K562 (cell line): ENCODE results near the gene CEP295NL. TPM values are rescaled to one million over a fixed set of nuclear protein-coding genes. Genes with fewer than 3 reads are reported as not detected.

ENCODE experiments used
- ATAC-seq: fragments of 200-7000 bp; cut with Tn5 transposase; 3 replicates; pipeline ENCODE4 v1.9.1; 2020; ENCODE audit warnings: moderate library complexity
- BruUV-seq: library from RNA; stranded (reverse); fragments of 400-500 nt; replicated peaks from 2 replicates; lab custom pipeline; 2021; lab: Mats Ljungman, UMichigan
- CTCF ChIA-PET: fragments of 300-600 bp; formaldehyde crosslinking; extraction: SDS; loops from one replicate; lab custom pipeline; 2021; ENCODE audit warnings: low intra/inter-chr PET ratio; lab: Yijun Ruan, JAX
- POLR2A ChIA-PET: fragments of 300-600, 350-650 bp; sonication (Branson Sonifier 250); formaldehyde crosslinking; extraction: SDS; loops from one replicate; lab custom pipeline; 2021; ENCODE audit warnings: antibody characterized with exemption, inconsistent platforms; lab: Yijun Ruan, JAX
- DNase-seq, 4 experiments: peaks; one replicate each; pipeline versions ENCODE4 v3.0.0 to v3.0.0-alpha.2; 2011 to 2018; ENCODE audit warnings: low spot score in 3 of 4, mixed read lengths in 3 of 4; ENCODE audit errors: extremely low read depth in 1 of 4
- FAIRE-seq: peaks from 2 replicates; lab custom pipeline; 2011; peaks lifted over from hg19 to GRCh38; lab: Jason Lieb, UNC
- H2AFZ ChIP-seq: 2 replicates; pipeline ENCODE4 v1.6.0; 2011; ENCODE audit warnings: low read depth, low read length, control low read depth, inconsistent platforms
- H3K27ac ChIP-seq: fragments of 200-600 bp; 3 replicates; pipeline ENCODE4 v1.8.0; 2011; ENCODE audit warnings: low read depth, mild to moderate bottlenecking, control low read depth, inconsistent platforms, low read length, moderate library complexity, mixed read lengths; ENCODE audit errors: extremely low read depth
- H3K27me3 ChIP-seq, 2 experiments: fragments of 300-600 bp in 1 of 2; 2 replicates in 1 of 2; 3 replicates in 1 of 2; pipeline versions ENCODE4 v1.6.0 to v1.8.0; 2011; ENCODE audit warnings: inconsistent platforms in 2 of 2, low read length in 2 of 2, mild to moderate bottlenecking in 1 of 2, mixed read lengths in 1 of 2, moderate library complexity in 1 of 2; ENCODE audit not compliant: control insufficient read depth in 2 of 2, insufficient read depth in 2 of 2
- H3K36me3 ChIP-seq: fragments of 300-600 bp; 3 replicates; pipeline ENCODE4 v1.8.0; 2011; ENCODE audit warnings: mild to moderate bottlenecking, low read length, inconsistent platforms; ENCODE audit not compliant: control insufficient read depth, insufficient read depth
- H3K4me1 ChIP-seq, 2 experiments: fragments of 200-600 bp in 1 of 2; replicated peaks in 1 of 2; 2 replicates in 1 of 2; 3 replicates in 1 of 2; pipeline versions ENCODE4 v1.5.1 to v1.8.0; 2011; ENCODE audit warnings: inconsistent platforms in 2 of 2, low read length in 2 of 2, mild to moderate bottlenecking in 1 of 2, mixed read lengths in 1 of 2, moderate library complexity in 1 of 2; ENCODE audit not compliant: control insufficient read depth in 2 of 2, insufficient read depth in 2 of 2
- H3K4me2 ChIP-seq: 2 replicates; pipeline ENCODE4 v1.6.1; 2011; ENCODE audit warnings: low read length, control low read depth, inconsistent platforms, mixed read lengths; ENCODE audit not compliant: insufficient read depth
- H3K4me3 ChIP-seq: fragments of 200-600 bp; sonication (generic), shearing (Covaris generic); 2 replicates; pipeline ENCODE4 v1.5.1; 2016; ENCODE audit warnings: control low read depth, inconsistent platforms
- H3K79me2 ChIP-seq: fragments of 200-600 bp; 3 replicates; pipeline ENCODE4 v1.8.0; 2011; ENCODE audit warnings: low read length, inconsistent platforms; ENCODE audit not compliant: control insufficient read depth, insufficient read depth
- H3K9ac ChIP-seq, 2 experiments: 2 replicates each; pipeline versions ENCODE4 v1.6.0 to v1.6.1; 2011; ENCODE audit warnings: low read depth in 2 of 2, low read length in 2 of 2, control low read depth in 1 of 2, inconsistent platforms in 1 of 2, mild to moderate bottlenecking in 1 of 2, mixed read lengths in 1 of 2; ENCODE audit not compliant: insufficient read depth in 1 of 2
- H3K9me1 ChIP-seq: one replicate; pipeline ENCODE4 v1.6.0; 2011; ENCODE audit warnings: inconsistent platforms, mild to moderate bottlenecking, low read length, moderate library complexity; ENCODE audit not compliant: control insufficient read depth, insufficient read depth
- H3K9me3 ChIP-seq: replicated peaks from 2 replicates; pipeline ENCODE4 v1.5.1; 2011; ENCODE audit warnings: low read depth, low read length, inconsistent platforms; ENCODE audit not compliant: control insufficient read depth, insufficient read depth
- H4K20me1 ChIP-seq: replicated peaks from 2 replicates; pipeline ENCODE4 v1.6.1; 2011; ENCODE audit warnings: low read length, inconsistent platforms, mixed read lengths; ENCODE audit not compliant: control insufficient read depth, insufficient read depth
- ARID3B ChIP-seq: fragments of 250-450 bp; sonication (Bioruptor Pico); IDR thresholded peaks from 2 replicates; pipeline ENCODE4 v1.4.0; 2020; ENCODE audit warnings: borderline replicate concordance
- CBFA2T3 ChIP-seq: fragments of 450-650 bp; IDR thresholded peaks from 2 replicates; pipeline ENCODE4 v1.6.1; 2017
- CXXC5 ChIP-seq: fragments of 250-450 bp; sonication (Bioruptor Pico); IDR thresholded peaks from 2 replicates; pipeline ENCODE4 v1.8.0; 2022; ENCODE audit warnings: inconsistent platforms, mild to moderate bottlenecking, moderate library complexity
- HES1 ChIP-seq: fragments of 450-650 bp; IDR thresholded peaks from 2 replicates; pipeline ENCODE4 v1.6.1; 2016; ENCODE audit warnings: low read depth, mild to moderate bottlenecking, moderate library complexity
- MTA2 ChIP-seq: fragments of 450-650 bp; IDR thresholded peaks from 2 replicates; pipeline ENCODE4 v1.6.1; 2016; ENCODE audit warnings: low read depth
- NCOR1 ChIP-seq: fragments of 450-650 bp; IDR thresholded peaks from 2 replicates; pipeline ENCODE4 v1.6.1; 2016; ENCODE audit warnings: mild to moderate bottlenecking, moderate library complexity
- NFIX ChIP-seq: fragments of 250-450 bp; sonication (Bioruptor Pico); IDR thresholded peaks from 2 replicates; pipeline ENCODE4 v1.4.0; 2020; ENCODE audit warnings: low read depth, mild to moderate bottlenecking, moderate library complexity
- NUFIP1 ChIP-seq: fragments of 450-650 bp; IDR thresholded peaks from 2 replicates; pipeline ENCODE4 v1.6.1; 2018; ENCODE audit not compliant: partially characterized antibody
- POLR3A ChIP-seq: IDR thresholded peaks from 2 replicates; pipeline ENCODE4 v1.6.1; 2011; ENCODE audit warnings: borderline replicate concordance, mild to moderate bottlenecking, moderate library complexity; ENCODE audit not compliant: insufficient read length, insufficient read depth; ENCODE audit errors: extremely low read depth
- RUNX1 ChIP-seq: sonication (generic); IDR thresholded peaks from 2 replicates; pipeline ENCODE4 v1.6.1; 2016; ENCODE audit warnings: antibody characterized with exemption, low read depth
- SAFB ChIP-seq: fragments of 200-400 bp; formaldehyde crosslinking; IDR thresholded peaks from 2 replicates; pipeline ENCODE4 v1.6.1; 2017; ENCODE audit warnings: low read depth, low read length, borderline replicate concordance
- SOX6 ChIP-seq: fragments of 450-650 bp; IDR thresholded peaks from 2 replicates; pipeline ENCODE4 v1.6.1; 2014; ENCODE audit warnings: mild to moderate bottlenecking
- TBL1XR1 ChIP-seq, 2 experiments: IDR thresholded peaks; 2 replicates each; pipeline ENCODE4 v1.6.1; 2012; ENCODE audit warnings: improper control_type of control experiment in 2 of 2, low read length in 2 of 2, mild to moderate bottlenecking in 1 of 2
- TCF3 ChIP-seq: sonication (generic); formaldehyde crosslinking; IDR thresholded peaks from 2 replicates; pipeline ENCODE4 v1.4.0; 2020; ENCODE audit warnings: mild to moderate bottlenecking, missing genetic modification reagents
- TRIM24 ChIP-seq, 2 experiments: fragments of 450-650 bp; IDR thresholded peaks; 2 replicates each; pipeline ENCODE4 v1.6.1; 2016
- VEZF1 ChIP-seq: fragments of 200-800 bp; sonication (Bioruptor generic); IDR thresholded peaks from 2 replicates; pipeline ENCODE4 v1.6.1; 2017; ENCODE audit warnings: missing genetic modification characterization, missing compliant biosample characterization
- ZC3H4 ChIP-seq: sonication (generic); formaldehyde crosslinking; IDR thresholded peaks from 2 replicates; pipeline ENCODE4 v1.9.0; 2021; ENCODE audit warnings: missing genetic modification reagents, borderline replicate concordance
- WGBS: fragments of 100-300 bp; shearing (Covaris generic); methylation state at CpG from one replicate; pipeline ENCODE4 v1.1.6; 2016; ENCODE audit warnings: low coverage, mixed read lengths; ENCODE audit not compliant: insufficient coverage; ENCODE audit errors: missing lambda C conversion rate; 5-methylcytosine and 5-hydroxymethylcytosine counted together
- in situ Hi-C: fragments of 300-500 bp; cut with MboI; formaldehyde crosslinking; loops from 4 replicates; pipeline ENCODE4 v1.15.0; 2018; ENCODE audit warnings: inconsistent platforms, mixed read lengths
- intact Hi-C: fragments of 100-400 bp; cut with micrococcal nuclease; formaldehyde crosslinking; loops from 2 replicates; pipeline ENCODE4 v1.14.2; 2022
- polyA plus RNA-seq, 8 experiments: library from polyadenylated mRNA; depleted of rRNA in 4 of 8; stranded (reverse) in 5 of 8; unstranded in 3 of 8; fragments of >200 nt; fragmentation: Nextera tagmentation in 2 of 8; fragmentation: Illumina TruSeq in 1 of 8; extraction: Ambion mirVana in 2 of 8; extraction: Trizol in 1 of 8; gene quantifications; 2 replicates each; pipeline versions ENCODE4 v1.2.1 to v1.2.3, GENCODE V29; 2011 to 2014; ENCODE audit warnings: inconsistent platforms in 1 of 8, missing spikeins in 1 of 8
- total RNA-seq, 7 experiments: library from RNA; depleted of rRNA in 6 of 7; stranded (reverse); fragments of >200 nt in 6 of 7; fragmentation: Illumina TruSeq in 2 of 7; extraction: Trizol in 2 of 7; gene quantifications; 2 replicates each; pipeline versions ENCODE4 v1.2.1 to v1.2.3, GENCODE V29; 2011 to 2021; ENCODE audit warnings: low replicate concordance in 1 of 7
- TF ChIP-seq, protein P1 (sequence below): fragments of 250-450 bp; sonication (Bioruptor Pico); IDR thresholded peaks from 2 replicates; pipeline ENCODE4 v1.5.0; 2022; ENCODE audit warnings: mild to moderate bottlenecking

CEP295NL gene
- total and polyA plus RNA-seq, 9 of the 15 experiments (the other 6 are each of a cell fraction or from before 2014, with no cell fraction given) = not detected

DNA sequence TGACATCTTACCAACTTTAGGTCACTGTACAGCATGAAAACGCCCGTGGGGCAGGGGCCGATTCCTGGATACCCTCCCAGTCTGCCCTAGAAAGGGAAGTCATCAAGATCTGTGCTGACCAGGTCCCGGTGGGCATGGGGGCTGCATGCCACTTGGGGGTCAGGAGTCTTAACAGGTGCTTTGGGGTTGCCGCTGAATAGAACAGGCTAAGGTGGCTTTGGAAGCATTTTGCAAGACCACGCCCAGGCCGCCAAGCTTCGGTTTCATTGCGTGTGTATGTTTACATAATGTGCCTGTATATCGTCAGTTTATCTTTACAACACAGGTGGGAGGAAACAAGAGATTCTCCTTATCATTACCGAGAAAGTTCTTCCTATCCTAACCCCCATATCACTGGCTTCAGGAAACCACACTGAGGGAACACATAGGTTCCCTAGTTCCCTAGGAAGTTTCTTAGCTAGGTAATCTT, 49.0 kb downstream of the CEP295NL start:
- in situ Hi-C loops (no loop called here), intact Hi-C loops (no loop called here)
- Histone ChIP-seq H3K4me2 (peak overlapping the region; percentile 70), H3K9me3 (no peaks in the 10 kb centered on the region), H3K36me3 (no peaks in the 10 kb centered on the region), H3K4me1 (peaks cover 18 to 23% of the 10 kb centered on the region in 2 experiments), H3K27me3 (peaks cover 0 to 17% of the 10 kb centered on the region in 2 experiments; a peak in 2 of 5 replicates), H3K27ac (no peak overlapping the region), H3K9ac (no peak overlapping the region), H3K79me2 (no peaks in the 10 kb centered on the region), H2AFZ (0 out of 2 replicates have a peak overlapping the region, but pooled peaks have one; percentile 15), H3K4me3 (no peak overlapping the region), H3K9me1 (no peaks in the 10 kb centered on the region), H4K20me1 (no peaks in the 10 kb centered on the region)
- 5% methylated on average over 11 of the region's 11 CpGs for WGBS
- no TSS peak for BruUV-seq
- ATAC-seq (peak; percentile 77), FAIRE-seq (peak; percentile 83), DNase-seq (peak; percentile 52 to 75 (median 63))
- POLR2A ChIA-PET = interaction anchor here (0.6 to 2.0 kb wide), 4 partner anchors 12 to 60 kb away, joined by 3 to 6 read pairs (median 4); partner anchors contain the start of gene USP36
- CTCF ChIA-PET = interaction anchor here (0.6 kb wide), 1 partner anchor 25 kb away, joined by 3 read pairs; no protein-coding TSS in a partner anchor
- TF ChIP-seq HES1 = 0 out of 2 replicates have a peak, but pooled peaks have one; percentile 36
- TF ChIP-seq, protein P1, sequence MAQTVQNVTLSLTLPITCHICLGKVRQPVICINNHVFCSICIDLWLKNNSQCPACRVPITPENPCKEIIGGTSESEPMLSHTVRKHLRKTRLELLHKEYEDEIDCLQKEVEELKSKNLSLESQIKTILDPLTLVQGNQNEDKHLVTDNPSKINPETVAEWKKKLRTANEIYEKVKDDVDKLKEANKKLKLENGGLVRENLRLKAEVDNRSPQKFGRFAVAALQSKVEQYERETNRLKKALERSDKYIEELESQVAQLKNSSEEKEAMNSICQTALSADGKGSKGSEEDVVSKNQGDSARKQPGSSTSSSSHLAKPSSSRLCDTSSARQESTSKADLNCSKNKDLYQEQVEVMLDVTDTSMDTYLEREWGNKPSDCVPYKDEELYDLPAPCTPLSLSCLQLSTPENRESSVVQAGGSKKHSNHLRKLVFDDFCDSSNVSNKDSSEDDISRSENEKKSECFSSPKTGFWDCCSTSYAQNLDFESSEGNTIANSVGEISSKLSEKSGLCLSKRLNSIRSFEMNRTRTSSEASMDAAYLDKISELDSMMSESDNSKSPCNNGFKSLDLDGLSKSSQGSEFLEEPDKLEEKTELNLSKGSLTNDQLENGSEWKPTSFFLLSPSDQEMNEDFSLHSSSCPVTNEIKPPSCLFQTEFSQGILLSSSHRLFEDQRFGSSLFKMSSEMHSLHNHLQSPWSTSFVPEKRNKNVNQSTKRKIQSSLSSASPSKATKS (CRISPR knock-in tag) = no peak
- peak; percentile 92 for TF ChIP-seq SOX6
- no peak for TF ChIP-seq NUFIP1
- TF ChIP-seq TCF3 (CRISPR knock-in tag) = peak; percentile 89
- TF ChIP-seq CBFA2T3 = peak; percentile 88
- TF ChIP-seq RUNX1 = no peak
- TF ChIP-seq VEZF1 (CRISPR knock-in tag) = no peak
- no peak for TF ChIP-seq ARID3B (CRISPR knock-in tag)
- no peak for TF ChIP-seq SAFB
- no peak for TF ChIP-seq NFIX (CRISPR knock-in tag)
- TF ChIP-seq TBL1XR1 (IDR thresholded peaks at IDR 0.05; ENCODE audit: low read length in 2 of 2) = peak in 1 of 2 experiments; percentile 85; a peak in 2 of 4 replicates
- peak; percentile 76 for TF ChIP-seq CXXC5 (CRISPR knock-in tag)
- no peak for TF ChIP-seq POLR3A
- TF ChIP-seq MTA2 = peak; percentile 68; the same call in 1 of the 2 replicates
- peak; percentile 76 for TF ChIP-seq NCOR1
- peak; percentile 30 to 73; a peak in 3 of 4 replicates for TF ChIP-seq TRIM24 (IDR thresholded peaks at IDR 0.05)
- no peak for TF ChIP-seq ZC3H4
